Prostate gland (tissue), 2 donors: ENCODE data around the gene ADAMTSL1. TPM values are rescaled to one million over a fixed set of nuclear protein-coding genes. Genes with fewer than 3 reads are reported as not detected.
"Not testable (repeated sequence)": the region's sequence is repeated elsewhere in the genome, so short reads cannot be mapped to it uniquely, and the experiment has no call there.

Experiments
- DNase-seq: peaks from one replicate; pipeline ENCODE4 v3.0.0-alpha.2; 2019; ENCODE audit warnings: low spot score
- H3K27ac ChIP-seq, 2 donors: fragments of 200-600 bp; sonication (generic); 2 replicates each; pipeline ENCODE4 v1.5.1; 2017 to 2019
- H3K27me3 ChIP-seq: fragments of 200-600 bp; sonication (generic); replicated peaks from 2 replicates; pipeline ENCODE4 v1.5.1; 2019; ENCODE audit not compliant: insufficient read depth
- H3K36me3 ChIP-seq, 2 donors: fragments of 200-600 bp; sonication (generic); 1 replicate in 1 of 2; 2 replicates in 1 of 2; pipeline versions ENCODE4 v1.5.1 to v1.8.1; 2017 to 2019
- H3K4me1 ChIP-seq: fragments of 200-600 bp; sonication (generic); replicated peaks from 2 replicates; pipeline ENCODE4 v1.5.1; 2019
- H3K4me3 ChIP-seq, 2 donors: fragments of 200-600 bp; sonication (generic); 2 replicates each; pipeline ENCODE4 v1.5.1; 2017 to 2019
- H3K9me3 ChIP-seq: fragments of 200-600 bp; sonication (generic); 2 replicates; pipeline ENCODE4 v1.5.1; 2017
- POLR2A ChIP-seq: fragments of 450-650 bp; IDR thresholded peaks from one replicate; pipeline ENCODE4 v1.6.1; 2016; ENCODE audit warnings: antibody characterized with exemption, mild to moderate bottlenecking
- POLR2AphosphoS5 ChIP-seq: sonication (generic); formaldehyde crosslinking; IDR thresholded peaks from one replicate; pipeline ENCODE4 v1.6.1; 2017; ENCODE audit warnings: antibody characterized with exemption
- WGBS: methylation state at CpG from one replicate; pipeline ENCODE4 v1.1.5; 2018; 5-methylcytosine and 5-hydroxymethylcytosine counted together
- intact Hi-C: fragments of 100-400 bp; cut with DNase I; formaldehyde crosslinking; loops from one replicate; pipeline ENCODE4 v1.14.2; 2022
- total RNA-seq, 2 donors: library from RNA; depleted of rRNA; stranded (reverse); fragments of >200 nt; gene quantifications; one replicate each; pipeline ENCODE4 v1.1.0, GENCODE V29; 2016
- TF ChIP-seq, protein P1 (sequence below), 4 experiments: fragments of 200-600 bp in 2 of 4; fragments of 450-650 bp in 2 of 4; sonication (generic) in 2 of 4; IDR thresholded peaks; 1 replicate in 3 of 4; 2 replicates in 1 of 4; pipeline ENCODE4 v1.5.1; 2016 to 2019; ENCODE audit warnings: antibody characterized with exemption in 4 of 4, mild to moderate bottlenecking in 2 of 4, moderate library complexity in 2 of 4

Gene ADAMTSL1
- total RNA-seq, 2 donors from 2014 or later: 9.8 to 18.1 TPM

GRCh38 chr9:18865542-18865941 lies 391.6 kb downstream of the ADAMTSL1 start:
- Histone ChIP-seq H3K4me3 (no peak overlapping the region), H3K9me3 (no peaks in the 10 kb centered on the region), H3K4me1 (no peaks in the 10 kb centered on the region), H3K36me3 (no peaks in the 10 kb centered on the region), H3K27me3 (no peaks in the 10 kb centered on the region), H3K27ac (no peak overlapping the region)
- WGBS: 86% methylated on average over 3 of the region's 3 CpGs
- intact Hi-C loops: loop anchor here (10.0 kb wide), 1 partner anchor 421 kb away; no protein-coding TSS in a partner anchor
- TF ChIP-seq, protein P1, sequence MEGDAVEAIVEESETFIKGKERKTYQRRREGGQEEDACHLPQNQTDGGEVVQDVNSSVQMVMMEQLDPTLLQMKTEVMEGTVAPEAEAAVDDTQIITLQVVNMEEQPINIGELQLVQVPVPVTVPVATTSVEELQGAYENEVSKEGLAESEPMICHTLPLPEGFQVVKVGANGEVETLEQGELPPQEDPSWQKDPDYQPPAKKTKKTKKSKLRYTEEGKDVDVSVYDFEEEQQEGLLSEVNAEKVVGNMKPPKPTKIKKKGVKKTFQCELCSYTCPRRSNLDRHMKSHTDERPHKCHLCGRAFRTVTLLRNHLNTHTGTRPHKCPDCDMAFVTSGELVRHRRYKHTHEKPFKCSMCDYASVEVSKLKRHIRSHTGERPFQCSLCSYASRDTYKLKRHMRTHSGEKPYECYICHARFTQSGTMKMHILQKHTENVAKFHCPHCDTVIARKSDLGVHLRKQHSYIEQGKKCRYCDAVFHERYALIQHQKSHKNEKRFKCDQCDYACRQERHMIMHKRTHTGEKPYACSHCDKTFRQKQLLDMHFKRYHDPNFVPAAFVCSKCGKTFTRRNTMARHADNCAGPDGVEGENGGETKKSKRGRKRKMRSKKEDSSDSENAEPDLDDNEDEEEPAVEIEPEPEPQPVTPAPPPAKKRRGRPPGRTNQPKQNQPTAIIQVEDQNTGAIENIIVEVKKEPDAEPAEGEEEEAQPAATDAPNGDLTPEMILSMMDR (IDR thresholded peaks at IDR 0.05): no peak
- TF ChIP-seq POLR2AphosphoS5 (no peak), POLR2A (no peak)
- no peak for DNase-seq

DNA sequence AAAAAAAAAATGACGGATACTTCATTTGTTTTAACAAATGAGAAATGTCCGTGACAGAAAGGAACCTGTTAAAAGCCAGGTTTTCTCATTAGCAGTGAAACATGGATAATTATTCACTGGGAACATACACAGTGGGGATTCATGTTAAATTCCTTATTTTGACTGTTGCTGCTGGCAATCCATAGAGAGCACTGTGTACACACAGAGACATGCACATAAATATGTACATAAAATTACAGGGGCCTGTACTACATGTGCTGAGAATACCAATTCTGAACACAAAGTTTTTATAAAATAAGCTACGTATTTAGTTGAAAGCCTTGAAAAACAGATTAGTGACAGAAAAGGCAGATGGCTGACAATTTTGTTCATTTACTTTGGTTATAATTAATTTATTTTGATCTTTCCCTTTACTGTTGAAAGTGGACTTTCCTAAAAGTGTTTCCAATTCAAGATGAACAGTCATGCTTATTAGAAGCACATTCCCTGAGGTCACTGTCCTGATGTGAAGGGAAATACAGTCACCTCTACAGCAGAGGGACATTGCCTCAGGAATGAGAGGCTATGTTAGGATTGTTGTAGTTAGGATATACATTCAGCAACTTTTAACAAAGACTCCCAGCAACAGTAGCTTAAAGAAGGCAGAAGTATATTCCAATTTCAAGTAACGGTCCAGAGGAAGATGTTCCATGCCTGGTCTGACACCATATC lies 392.3 kb downstream of the ADAMTSL1 start:
- DNase-seq: no peak
- 84% methylated on average over 4 of the region's 4 CpGs for WGBS
- Histone ChIP-seq H3K4me3 (no peak overlapping the region), H3K9me3 (no peaks in the 10 kb centered on the region), H3K36me3 (no peaks in the 10 kb centered on the region), H3K4me1 (no peaks in the 10 kb centered on the region), H3K27me3 (no peaks in the 10 kb centered on the region), H3K27ac (no peak overlapping the region)
- no peak for TF ChIP-seq POLR2A
- TF ChIP-seq POLR2AphosphoS5: no peak
- TF ChIP-seq, protein P1 (IDR thresholded peaks at IDR 0.05): no peak
- intact Hi-C loops: loop anchor here (10.0 kb wide), 1 partner anchor 421 kb away; no protein-coding TSS in a partner anchor

GRCh38 chr9:18869725-18870124 lies 395.8 kb downstream of the ADAMTSL1 start:
- Histone ChIP-seq H3K27me3 (no peaks in the 10 kb centered on the region), H3K27ac (no peak overlapping the region), H3K9me3 (no peaks in the 10 kb centered on the region), H3K36me3 (no peaks in the 10 kb centered on the region), H3K4me3 (no peak overlapping the region), H3K4me1 (no peaks in the 10 kb centered on the region)
- no peak for DNase-seq
- intact Hi-C loops: loop anchor here (10.0 kb wide), 1 partner anchor 425 kb away; no protein-coding TSS in a partner anchor
- TF ChIP-seq, protein P1 (IDR thresholded peaks at IDR 0.05): no peak
- TF ChIP-seq POLR2AphosphoS5 (no peak), POLR2A (no peak)

DNA sequence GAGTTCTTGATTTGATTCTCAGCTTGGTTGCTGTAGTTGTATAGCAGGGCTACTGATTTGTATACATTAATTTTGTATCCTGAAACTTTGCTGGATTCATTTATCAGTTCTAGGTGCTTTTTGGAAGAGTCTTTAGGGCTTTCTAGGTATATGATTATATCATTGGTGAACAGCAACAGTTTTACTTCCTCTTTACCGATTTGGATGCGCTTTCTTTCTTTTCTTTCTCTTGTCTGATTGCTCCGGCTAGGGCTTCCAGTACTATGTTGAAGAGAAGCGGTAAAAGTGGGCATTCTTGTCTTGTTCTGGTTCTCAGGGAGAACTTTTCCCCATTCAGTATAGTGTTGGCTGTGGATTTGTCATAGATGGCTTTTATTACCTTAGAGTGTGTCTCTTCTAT lies 400.1 kb downstream of the ADAMTSL1 start:
- WGBS: 96% methylated on average over 4 of the region's 4 CpGs
- Histone ChIP-seq H3K4me3 (no peak overlapping the region), H3K9me3 (no peaks in the 10 kb centered on the region), H3K27ac (no peak overlapping the region), H3K4me1 (no peaks in the 10 kb centered on the region), H3K36me3 (no peaks in the 10 kb centered on the region), H3K27me3 (no peaks in the 10 kb centered on the region)
- no peak for DNase-seq
- intact Hi-C loops: no loop called here
- TF ChIP-seq POLR2AphosphoS5: no peak
- no peak for TF ChIP-seq POLR2A
- TF ChIP-seq, protein P1 (IDR thresholded peaks at IDR 0.05): no peak

GRCh38 chr9:18874990-18875389 lies 401.0 kb downstream of the ADAMTSL1 start:
- H3K4me3 ChIP-seq, DNase-seq, H3K4me1 ChIP-seq, H3K27ac ChIP-seq, intact Hi-C loops, H3K9me3 ChIP-seq, H3K36me3 ChIP-seq, H3K27me3 ChIP-seq: not testable (repeated sequence)
